Naive thymus-derived CD8-positive, alpha-beta T cell (primary cell): Measurements from ENCODE around the gene MRPL52. TPM values are rescaled to one million over a fixed set of nuclear protein-coding genes. Genes with fewer than 3 reads are reported as not detected.
"Not testable (repeated sequence)": the region's sequence is repeated elsewhere in the genome, so short reads cannot be mapped to it uniquely, and the experiment has no call there.

Experiments
- ATAC-seq, 2 donors: fragments of 150-1000 bp; cut with Tn5 transposase in 1 of 2; sonication (Bioruptor Pico), chemical (Tn5 transposase) in 1 of 2; 1 replicate in 1 of 2; 2 replicates in 1 of 2; pipeline ENCODE4 v1.10.0; 2021; ENCODE audit warnings: mild to moderate bottlenecking in 2 of 2, moderate library complexity in 2 of 2
- POLR2A ChIA-PET: fragments of 350-600 bp; sonication (Branson Sonifier 250); formaldehyde crosslinking; loops from one replicate; lab custom pipeline; 2021; ENCODE audit warnings: antibody characterized with exemption; lab: Charles Lee
- DNase-seq, 10 donors: peaks; one replicate each; pipeline versions ENCODE4 v3.0.0 to v3.0.0-alpha.2; 2020 to 2022
- H3K27ac Mint-ChIP-seq, 10 donors: one replicate each; pipeline ENCODE4 v1.8.0; 2020 to 2022; ENCODE audit warnings: mild to moderate bottlenecking in 10 of 10, mixed read lengths in 10 of 10, moderate library complexity in 4 of 10, inconsistent platforms in 1 of 10
- H3K27me3 Mint-ChIP-seq, 5 donors: one replicate each; pipeline ENCODE4 v1.8.0; 2021 to 2022; ENCODE audit warnings: mixed read lengths in 5 of 5
- H3K36me3 Mint-ChIP-seq, 3 donors: one replicate each; pipeline ENCODE4 v1.8.0; 2020 to 2022; ENCODE audit warnings: mixed read lengths in 3 of 3, mild to moderate bottlenecking in 2 of 3, inconsistent platforms in 1 of 3
- H3K4me1 Mint-ChIP-seq, 4 donors: one replicate each; pipeline ENCODE4 v1.8.0; 2021 to 2022; ENCODE audit warnings: mixed read lengths in 4 of 4
- H3K4me3 Mint-ChIP-seq, 10 donors: one replicate each; pipeline ENCODE4 v1.8.0; 2020 to 2022; ENCODE audit warnings: mild to moderate bottlenecking in 10 of 10, mixed read lengths in 10 of 10, moderate library complexity in 6 of 10, inconsistent platforms in 1 of 10
- H3K9me3 Mint-ChIP-seq, 9 donors: one replicate each; pipeline ENCODE4 v1.8.0; 2020 to 2022; ENCODE audit warnings: mixed read lengths in 9 of 9, mild to moderate bottlenecking in 3 of 9, inconsistent platforms in 1 of 9, moderate library complexity in 1 of 9
- polyA plus RNA-seq, 3 donors: library from polyadenylated mRNA; unstranded; fragments of 300-500 nt; fragmentation: Illumina TruSeq; gene quantifications; one replicate each; pipeline ENCODE4 v1.2.3, GENCODE V29; 2021
- total RNA-seq, 8 experiments: library from RNA in 2 of 8; stranded (reverse) in 2 of 8; gene quantifications; one replicate each; pipeline ENCODE4 v1.2.3 and lab custom pipeline; 2021 to 2026

The MRPL52 gene
- total and polyA plus RNA-seq, 5 experiments from 2014 or later, result 69.9 to 155 (median 120) TPM

DNA sequence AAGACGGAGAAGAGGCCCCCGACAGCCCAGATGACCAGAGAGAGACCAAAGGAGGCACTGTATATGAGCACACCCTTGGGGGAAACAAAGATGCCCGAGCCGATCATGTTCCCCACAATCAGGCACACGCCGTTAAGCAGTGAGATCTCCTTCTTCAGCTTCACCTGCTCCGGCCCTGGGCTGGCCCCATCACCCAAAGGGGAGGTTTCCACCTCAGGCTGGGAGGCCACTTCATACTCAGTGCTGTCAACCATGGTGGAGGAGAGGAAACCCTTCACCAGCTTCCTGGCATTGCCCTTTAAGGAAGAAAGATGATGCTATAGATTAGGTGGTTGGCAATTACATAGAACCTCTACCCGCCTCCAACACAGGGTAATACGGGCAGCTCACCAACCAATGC lies 16.5 kb upstream of the MRPL52 start:
- DNase-seq, result no peak
- ATAC-seq, result no peak
- peak overlapping the region in 1 of 10 donors; percentile 11 for H3K27ac Mint-ChIP-seq
- H3K9me3 Mint-ChIP-seq, result no peaks in the 10 kb centered on the region
- POLR2A ChIA-PET, result interaction anchor here (0.6 kb wide), 1 partner anchor 47 kb away, joined by 5 read pairs; no protein-coding TSS in a partner anchor
- peak overlapping the region in 1 of 10 donors; percentile 60 for H3K4me3 Mint-ChIP-seq
- peaks cover 0 to 4% (median 0%) of the 10 kb centered on the region in 5 donors for H3K27me3 Mint-ChIP-seq
- no peaks in the 10 kb centered on the region for H3K36me3 Mint-ChIP-seq
- H3K4me1 Mint-ChIP-seq, result peaks cover 8 to 53% (median 13%) of the 10 kb centered on the region in 4 donors

DNA sequence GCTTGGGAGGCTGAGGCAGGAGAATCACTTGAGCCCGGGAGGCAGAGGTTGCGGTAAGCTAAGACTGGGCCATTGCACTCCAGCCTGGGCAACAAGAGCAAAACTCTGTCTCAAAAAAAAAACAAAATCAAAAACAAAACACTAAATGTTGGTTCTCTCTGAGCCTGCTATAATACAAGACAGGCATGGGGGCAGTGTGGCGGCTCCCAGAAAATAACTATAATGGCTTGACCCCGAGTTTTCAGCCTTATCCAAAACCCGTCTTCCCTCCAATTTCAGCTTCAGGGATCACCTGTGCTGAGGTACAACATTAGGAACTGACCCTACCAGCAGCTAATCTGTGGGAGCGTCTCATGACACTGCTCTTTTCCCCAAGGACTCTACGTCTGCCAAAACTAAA lies 15.3 kb upstream of the MRPL52 start:
- H3K27ac Mint-ChIP-seq, result peak overlapping the region in 3 of 10 donors; percentile 4 to 60 (median 4)
- POLR2A ChIA-PET, result no interaction called here

GRCh38 chr14:22814941-22815713 lies 14.6 kb upstream of the MRPL52 start, which contains the start of gene SLC7A7:
TSS of gene SLC7A7 (minus strand) at chr14:22815435. CDS start at chr14:22813398, 2,037 bp downstream.
- POLR2A ChIA-PET, result interaction anchor here (0.5 to 1.4 kb wide), 2 partner anchors 12 to 36 kb away, joined by 3 read pairs; no protein-coding TSS in a partner anchor
- Mint-ChIP-seq H3K27ac (peak within 1 kb of the TSS in 9 of 10 donors; percentile 4 to 89 (median 66)), H3K4me3 (peak within 1 kb of the TSS in 2 of 10 donors; percentile 12 to 36), H3K27me3 (peaks cover 0 to 9% (median 2%) of the 10 kb centered on the region in 5 donors), H3K4me1 (peaks cover 8 to 59% (median 13%) of the 10 kb centered on the region in 4 donors), H3K9me3 (no peaks in the 10 kb centered on the region), H3K36me3 (no peaks in the 10 kb centered on the region)
- DNase-seq, result no peak
- no peak for ATAC-seq

More for the DNA sequence above, 15.3 kb upstream of the MRPL52 start:
- Mint-ChIP-seq H3K27me3 (peaks cover 0 to 4% (median 0%) of the 10 kb centered on the region in 5 donors), H3K4me3 (peak overlapping the region in 1 of 10 donors; percentile 36), H3K4me1 (peaks cover 8 to 52% (median 13%) of the 10 kb centered on the region in 4 donors), H3K9me3 (no peaks in the 10 kb centered on the region), H3K36me3 (no peaks in the 10 kb centered on the region)
- ATAC-seq, result no peak
- no peak for DNase-seq

GRCh38 chr14:22819151-22819988 lies 10.3 kb upstream of the MRPL52 start:
- Mint-ChIP-seq H3K27me3 (peaks cover 6 to 13% (median 10%) of the 10 kb centered on the region in 5 donors), H3K4me1 (peaks cover 14 to 58% (median 23%) of the 10 kb centered on the region in 4 donors), H3K27ac (peak overlapping the region in 3 of 10 donors; percentile 11 to 24 (median 12)), H3K4me3 (peak overlapping the region in 1 of 10 donors; percentile 48), H3K9me3 (no peaks in the 10 kb centered on the region), H3K36me3 (no peaks in the 10 kb centered on the region)
- POLR2A ChIA-PET, result interaction anchor here (0.8 kb wide), 1 partner anchor 99 kb away, joined by 3 read pairs; no protein-coding TSS in a partner anchor
- DNase-seq, result no peak
- ATAC-seq, result no peak

- H3K27me3 Mint-ChIP-seq, result peaks cover 6 to 15% (median 11%) of the 10 kb centered on the region in 5 donors
- no peak overlapping the region for H3K27ac Mint-ChIP-seq
- peaks cover 16 to 54% (median 24%) of the 10 kb centered on the region in 4 donors for H3K4me1 Mint-ChIP-seq
- ATAC-seq, result no peak
- no peaks in the 10 kb centered on the region for H3K36me3 Mint-ChIP-seq
- no peak overlapping the region for H3K4me3 Mint-ChIP-seq
- DNase-seq, result no peak
- no peaks in the 10 kb centered on the region for H3K9me3 Mint-ChIP-seq
- POLR2A ChIA-PET, result no interaction called here
Measured at GRCh38 chr14:22820731-22821130, 9.0 kb upstream of the MRPL52 start.

DNA sequence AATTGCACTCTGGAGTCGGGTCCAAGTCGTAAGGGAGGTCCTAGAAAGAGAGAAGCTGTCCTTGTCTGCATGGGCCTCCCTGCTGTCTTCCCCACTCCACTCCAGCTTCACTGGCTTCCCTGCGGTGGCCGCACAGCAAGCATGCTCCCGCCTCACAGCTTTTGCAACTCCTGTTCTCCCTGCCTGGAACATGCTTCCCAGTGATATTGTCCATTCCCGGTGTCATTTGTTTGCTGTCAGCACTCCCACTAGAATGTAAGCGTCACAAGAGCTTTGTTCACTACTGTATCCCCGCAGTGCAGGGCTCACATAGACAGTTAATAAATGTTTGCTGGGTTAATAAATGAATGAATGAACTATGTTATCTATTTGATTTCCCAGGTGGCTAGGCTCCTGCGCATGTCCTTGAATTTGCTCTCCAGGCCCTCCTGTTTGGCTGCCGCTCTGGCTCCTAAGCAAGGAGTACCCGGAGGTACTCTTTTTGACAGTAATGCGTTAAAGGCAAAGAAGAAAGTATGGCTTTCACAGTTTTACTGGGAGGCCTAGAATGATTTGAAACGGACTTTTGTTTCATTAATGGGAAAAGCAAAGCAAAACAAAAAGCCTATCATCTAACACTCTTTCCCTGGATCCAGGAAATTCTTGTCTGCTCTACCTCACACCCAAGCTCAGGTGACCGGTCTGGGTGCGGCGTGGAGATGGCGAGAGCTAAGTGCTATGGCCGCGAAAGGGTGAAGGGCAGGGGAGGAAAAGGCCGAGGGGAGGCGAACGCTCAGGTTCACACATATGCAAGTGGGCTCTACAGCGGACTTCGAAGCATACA lies 8.3 kb upstream of the MRPL52 start:
- no peaks in the 10 kb centered on the region for H3K36me3 Mint-ChIP-seq
- H3K4me1 Mint-ChIP-seq, result peaks cover 17 to 50% (median 22%) of the 10 kb centered on the region in 4 donors
- peak overlapping the region in 2 of 10 donors; percentile 9 to 13 for H3K27ac Mint-ChIP-seq
- ATAC-seq, result no peak
- H3K9me3 Mint-ChIP-seq, result no peaks in the 10 kb centered on the region
- no peak for DNase-seq
- peak overlapping the region in 4 of 10 donors; percentile 33 to 54 (median 40) for H3K4me3 Mint-ChIP-seq
- peaks cover 6 to 16% (median 11%) of the 10 kb centered on the region in 5 donors for H3K27me3 Mint-ChIP-seq
- POLR2A ChIA-PET, result interaction anchor here (0.5 to 0.7 kb wide), 3 partner anchors 31 to 249 kb away, joined by 3 to 5 read pairs (median 3); no protein-coding TSS in a partner anchor

- Mint-ChIP-seq H3K27ac (no peak overlapping the region), H3K27me3 (peaks cover 6 to 16% (median 11%) of the 10 kb centered on the region in 5 donors)
Measured at GRCh38 chr14:22822016-22822570, 7.6 kb upstream of the MRPL52 start.

GRCh38 chr14:22822571-22823098 lies 7.1 kb upstream of the MRPL52 start:
- no peaks in the 10 kb centered on the region for H3K9me3 Mint-ChIP-seq
- peaks cover 6 to 16% (median 11%) of the 10 kb centered on the region in 5 donors for H3K27me3 Mint-ChIP-seq
- no peaks in the 10 kb centered on the region for H3K36me3 Mint-ChIP-seq
- H3K27ac Mint-ChIP-seq, result peak overlapping the region in 4 of 10 donors; percentile 26 to 66 (median 62)
- H3K4me1 Mint-ChIP-seq, result peaks cover 17 to 48% (median 22%) of the 10 kb centered on the region in 4 donors
- POLR2A ChIA-PET, result interaction anchor here (0.7 to 3.5 kb wide), 9 partner anchors 15 to 252 kb away, joined by 3 to 30 read pairs (median 7); partner anchors contain the start of gene LRP10
- ATAC-seq, result peak; percentile 92 to 93
- DNase-seq, result peak; percentile 56 to 85 (median 67)
- peak overlapping the region; percentile 36 to 82 (median 69) for H3K4me3 Mint-ChIP-seq

More at GRCh38 chr14:22822016-22822570, 7.6 kb upstream of the MRPL52 start:
- POLR2A ChIA-PET, result interaction anchor here (0.5 to 3.5 kb wide), 8 partner anchors 16 to 250 kb away, joined by 3 to 30 read pairs (median 8); partner anchors contain the start of gene LRP10
- no peak for ATAC-seq
- no peaks in the 10 kb centered on the region for H3K36me3 Mint-ChIP-seq
- peak overlapping the region in 7 of 10 donors; percentile 26 to 82 (median 60) for H3K4me3 Mint-ChIP-seq
- H3K9me3 Mint-ChIP-seq, result no peaks in the 10 kb centered on the region
- H3K4me1 Mint-ChIP-seq, result peaks cover 17 to 50% (median 22%) of the 10 kb centered on the region in 4 donors
- DNase-seq, result no peak

DNA sequence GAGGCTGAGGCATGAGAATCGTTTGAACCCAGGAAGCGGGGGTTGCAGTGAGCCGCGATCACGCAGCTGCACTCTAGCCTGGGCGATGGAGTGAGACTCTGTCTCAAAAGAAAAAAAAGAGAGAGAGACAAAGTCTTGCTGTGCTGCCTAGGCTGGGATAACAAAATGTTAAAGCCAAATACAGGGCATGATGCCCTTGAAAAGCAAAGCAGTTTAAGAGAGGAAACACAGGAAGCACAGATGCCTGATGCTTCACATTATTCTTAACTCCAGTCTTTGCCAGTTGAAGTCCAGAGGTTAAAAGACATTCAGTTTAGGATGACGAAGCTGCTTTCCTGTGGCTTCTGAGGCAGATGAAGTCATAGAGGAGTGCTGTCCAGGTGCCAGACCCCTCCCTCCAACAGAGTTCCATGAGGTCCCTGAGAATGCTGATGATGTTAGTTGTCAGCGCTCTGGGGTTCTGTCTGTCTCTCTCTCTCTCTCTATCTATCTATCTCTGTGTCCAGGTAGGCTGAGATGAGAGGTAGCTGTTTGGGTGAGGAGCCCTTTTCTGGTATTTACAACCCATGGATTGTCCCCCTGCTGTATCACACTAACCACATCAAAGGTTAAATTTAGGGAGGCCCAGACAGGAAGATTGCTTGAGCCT lies 4.9 kb upstream of the MRPL52 start:
- peak overlapping the region in 4 of 10 donors; percentile 14 to 45 (median 30) for H3K4me3 Mint-ChIP-seq
- H3K9me3 Mint-ChIP-seq, result peaks cover 0 to 4% (median 0%) of the 10 kb centered on the region in 9 donors
- ATAC-seq, result no peak
- H3K27ac Mint-ChIP-seq, result peak overlapping the region in 1 of 10 donors; percentile 3
- peaks cover 17 to 41% (median 28%) of the 10 kb centered on the region in 4 donors for H3K4me1 Mint-ChIP-seq
- peaks cover 0 to 2% (median 0%) of the 10 kb centered on the region in 3 donors for H3K36me3 Mint-ChIP-seq
- no peak for DNase-seq
- POLR2A ChIA-PET, result interaction anchor here (0.6 to 3.5 kb wide), 7 partner anchors 8 to 258 kb away, joined by 3 to 30 read pairs (median 4); partner anchors contain the start of gene LRP10
- H3K27me3 Mint-ChIP-seq, result peaks cover 6 to 13% (median 11%) of the 10 kb centered on the region in 5 donors

- Mint-ChIP-seq H3K4me3 (peak overlapping the region; percentile 88 to 95 (median 92)), H3K27ac (peak overlapping the region; percentile 91 to 99 (median 96)), H3K36me3 (peaks cover 0 to 25% (median 2%) of the 10 kb centered on the region in 3 donors), H3K4me1 (peaks cover 25 to 45% (median 36%) of the 10 kb centered on the region in 4 donors)
- H3K27me3 Mint-ChIP-seq, ATAC-seq, DNase-seq, H3K9me3 Mint-ChIP-seq: not testable (repeated sequence)
- POLR2A ChIA-PET, result interaction anchor here (0.7 to 2.3 kb wide), 10 partner anchors 11 to 1829 kb away, joined by 3 to 8 read pairs (median 3); partner anchors contain the start of genes OXA1L and RBM23
Measured at GRCh38 chr14:22829076-22829660, 519 bp upstream of the MRPL52 start.
